PFSK-1 (cell line): ENCODE measurements around the gene CRBN.

ENCODE experiments used
- FOXP2 ChIP-seq: optimal IDR thresholded peaks from 2 replicates; pipeline ENCODE3; 2011; ENCODE audit warnings: borderline replicate concordance, control low read depth, inconsistent platforms; ENCODE audit not compliant: insufficient read depth; ENCODE audit errors: extremely low read length, extremely low read depth
- POLR2AphosphoS5 ChIP-seq: IDR thresholded peaks from 2 replicates; pipeline ENCODE4 v1.6.1; 2012; ENCODE audit warnings: low read depth, mild to moderate bottlenecking, control low read depth, low read length, moderate library complexity
- REST ChIP-seq, 2 experiments: IDR thresholded peaks; 2 replicates each; pipeline versions ENCODE4 v1.6.1 to v1.8.0; 2011 to 2012; ENCODE audit warnings: low read depth in 2 of 2, low read length in 2 of 2, control low read depth in 1 of 2, inconsistent platforms in 1 of 2, mild to moderate bottlenecking in 1 of 2, moderate library complexity in 1 of 2; ENCODE audit not compliant: insufficient read depth in 1 of 2
- SIN3A ChIP-seq: IDR thresholded peaks from 2 replicates; pipeline ENCODE4 v1.6.1; 2012; ENCODE audit warnings: mild to moderate bottlenecking, low read length, moderate library complexity, borderline replicate concordance; ENCODE audit not compliant: insufficient read depth
- TAF1 ChIP-seq: IDR thresholded peaks from 2 replicates; pipeline ENCODE4 v1.6.1; 2012; ENCODE audit warnings: low read length, control low read depth, borderline replicate concordance; ENCODE audit not compliant: insufficient read depth

CRBN gene

GRCh38 chr3:3117651-3118050 is 61.8 kb downstream of the CRBN start:
- TF ChIP-seq SIN3A (no peak), POLR2AphosphoS5 (no peak), TAF1 (no peak), REST (IDR thresholded peaks at IDR 0.05; ENCODE audit: insufficient read depth in 1 of 2, low read depth in 2 of 2, low read length in 2 of 2) (no peak), FOXP2 (no peak)

GRCh38 chr3:3113042-3113709 is 66.3 kb downstream of the CRBN start:
- TF ChIP-seq POLR2AphosphoS5 (no peak), FOXP2 (no peak), SIN3A (no peak), TAF1 (no peak), REST (IDR thresholded peaks at IDR 0.05; ENCODE audit: insufficient read depth in 1 of 2, low read depth in 2 of 2, low read length in 2 of 2) (no peak)

DNA sequence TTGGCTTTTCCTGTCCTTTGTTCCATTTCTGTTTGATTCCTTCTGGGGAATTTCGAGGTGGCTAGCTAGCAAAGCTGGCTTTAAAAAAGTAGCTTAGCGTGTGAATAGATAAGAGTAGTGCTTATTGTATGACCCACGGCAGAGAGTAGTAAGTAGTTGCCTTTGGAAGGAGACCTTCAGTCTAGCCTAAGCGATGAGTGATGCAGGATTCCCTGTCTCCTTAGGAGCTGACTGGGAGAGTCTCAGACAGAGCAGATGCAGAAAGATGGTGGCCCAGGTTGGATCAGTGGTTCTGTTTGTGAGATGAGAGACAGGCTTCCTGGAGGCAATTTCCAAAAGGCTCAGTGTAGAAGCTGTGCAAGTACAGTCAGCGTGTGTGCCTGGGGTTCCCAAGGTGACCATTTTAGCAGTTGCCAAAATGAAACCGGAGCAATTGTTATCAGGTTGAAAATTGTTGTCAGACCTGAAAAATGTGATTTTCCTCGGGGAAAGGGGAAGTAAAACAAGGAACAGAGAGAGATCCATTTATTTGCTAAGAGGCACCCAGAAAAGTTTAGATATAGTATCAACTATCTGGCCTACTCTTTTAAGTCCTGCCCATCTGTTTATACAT is 68.6 kb downstream of the CRBN start:
- TF ChIP-seq FOXP2 (no peak), POLR2AphosphoS5 (no peak), TAF1 (no peak), SIN3A (no peak), REST (IDR thresholded peaks at IDR 0.05; ENCODE audit: insufficient read depth in 1 of 2, low read depth in 2 of 2, low read length in 2 of 2) (no peak)

- TF ChIP-seq TAF1 (no peak), SIN3A (no peak), POLR2AphosphoS5 (no peak), REST (IDR thresholded peaks at IDR 0.05; ENCODE audit: insufficient read depth in 1 of 2, low read depth in 2 of 2, low read length in 2 of 2) (no peak), FOXP2 (no peak)
Measured at GRCh38 chr3:3110299-3110630, 69.2 kb downstream of the CRBN start, which contains the start of gene IL5RA. Gene IL5RA, minus strand, starts transcription at chr3:3110374. Its CDS starts 5,390 bp downstream, at chr3:3104984.
